GM12801 (cell line): ENCODE data around the gene KCNH2.

Experiments used
- TF ChIP-seq, protein P1 (sequence below): IDR thresholded peaks from one replicate; pipeline ENCODE4 v1.5.1; 2011; ENCODE audit warnings: control low read depth; ENCODE audit not compliant: insufficient read length; ENCODE audit errors: extremely low read depth

KCNH2 gene, protein sequence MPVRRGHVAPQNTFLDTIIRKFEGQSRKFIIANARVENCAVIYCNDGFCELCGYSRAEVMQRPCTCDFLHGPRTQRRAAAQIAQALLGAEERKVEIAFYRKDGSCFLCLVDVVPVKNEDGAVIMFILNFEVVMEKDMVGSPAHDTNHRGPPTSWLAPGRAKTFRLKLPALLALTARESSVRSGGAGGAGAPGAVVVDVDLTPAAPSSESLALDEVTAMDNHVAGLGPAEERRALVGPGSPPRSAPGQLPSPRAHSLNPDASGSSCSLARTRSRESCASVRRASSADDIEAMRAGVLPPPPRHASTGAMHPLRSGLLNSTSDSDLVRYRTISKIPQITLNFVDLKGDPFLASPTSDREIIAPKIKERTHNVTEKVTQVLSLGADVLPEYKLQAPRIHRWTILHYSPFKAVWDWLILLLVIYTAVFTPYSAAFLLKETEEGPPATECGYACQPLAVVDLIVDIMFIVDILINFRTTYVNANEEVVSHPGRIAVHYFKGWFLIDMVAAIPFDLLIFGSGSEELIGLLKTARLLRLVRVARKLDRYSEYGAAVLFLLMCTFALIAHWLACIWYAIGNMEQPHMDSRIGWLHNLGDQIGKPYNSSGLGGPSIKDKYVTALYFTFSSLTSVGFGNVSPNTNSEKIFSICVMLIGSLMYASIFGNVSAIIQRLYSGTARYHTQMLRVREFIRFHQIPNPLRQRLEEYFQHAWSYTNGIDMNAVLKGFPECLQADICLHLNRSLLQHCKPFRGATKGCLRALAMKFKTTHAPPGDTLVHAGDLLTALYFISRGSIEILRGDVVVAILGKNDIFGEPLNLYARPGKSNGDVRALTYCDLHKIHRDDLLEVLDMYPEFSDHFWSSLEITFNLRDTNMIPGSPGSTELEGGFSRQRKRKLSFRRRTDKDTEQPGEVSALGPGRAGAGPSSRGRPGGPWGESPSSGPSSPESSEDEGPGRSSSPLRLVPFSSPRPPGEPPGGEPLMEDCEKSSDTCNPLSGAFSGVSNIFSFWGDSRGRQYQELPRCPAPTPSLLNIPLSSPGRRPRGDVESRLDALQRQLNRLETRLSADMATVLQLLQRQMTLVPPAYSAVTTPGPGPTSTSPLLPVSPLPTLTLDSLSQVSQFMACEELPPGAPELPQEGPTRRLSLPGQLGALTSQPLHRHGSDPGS

DNA sequence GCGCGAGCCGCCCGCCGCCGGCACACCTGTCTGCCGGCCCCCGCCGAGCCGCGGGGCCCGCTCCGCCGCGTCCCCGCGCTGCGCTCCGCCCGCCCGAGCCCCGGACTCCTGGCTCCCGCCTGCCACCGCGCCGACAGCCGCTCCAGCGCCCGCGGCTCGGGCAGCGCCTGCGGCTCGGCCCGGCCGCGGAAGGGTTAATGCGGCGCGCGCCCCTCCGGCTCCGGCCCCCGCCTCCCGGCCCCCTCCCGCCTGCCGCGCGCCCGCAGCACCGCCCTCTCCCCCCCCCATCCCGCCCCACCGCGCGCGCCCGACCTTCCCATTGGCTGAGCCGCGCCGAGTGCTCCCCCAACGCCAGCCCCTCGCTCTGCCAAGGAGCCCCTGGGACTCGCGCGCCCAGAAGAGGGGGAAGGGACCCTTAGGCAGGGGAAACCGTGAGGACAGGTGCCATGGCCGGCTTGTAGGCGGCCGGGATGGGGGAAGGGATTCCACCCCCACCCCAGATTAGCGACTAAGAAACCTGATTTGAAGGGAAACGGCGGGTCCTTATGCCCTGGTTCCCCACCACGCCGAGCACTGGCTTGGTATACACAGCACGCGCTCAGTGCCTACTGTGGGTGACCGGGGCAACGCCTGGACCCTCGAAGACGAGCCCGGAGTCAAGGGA, at the start of gene KCNH2:
TSS of gene KCNH2 (minus strand) at position 196 of the 664 bp plus-strand sequence. CDS start 408 bp downstream, outside the sequence.
- TF ChIP-seq, protein P1, sequence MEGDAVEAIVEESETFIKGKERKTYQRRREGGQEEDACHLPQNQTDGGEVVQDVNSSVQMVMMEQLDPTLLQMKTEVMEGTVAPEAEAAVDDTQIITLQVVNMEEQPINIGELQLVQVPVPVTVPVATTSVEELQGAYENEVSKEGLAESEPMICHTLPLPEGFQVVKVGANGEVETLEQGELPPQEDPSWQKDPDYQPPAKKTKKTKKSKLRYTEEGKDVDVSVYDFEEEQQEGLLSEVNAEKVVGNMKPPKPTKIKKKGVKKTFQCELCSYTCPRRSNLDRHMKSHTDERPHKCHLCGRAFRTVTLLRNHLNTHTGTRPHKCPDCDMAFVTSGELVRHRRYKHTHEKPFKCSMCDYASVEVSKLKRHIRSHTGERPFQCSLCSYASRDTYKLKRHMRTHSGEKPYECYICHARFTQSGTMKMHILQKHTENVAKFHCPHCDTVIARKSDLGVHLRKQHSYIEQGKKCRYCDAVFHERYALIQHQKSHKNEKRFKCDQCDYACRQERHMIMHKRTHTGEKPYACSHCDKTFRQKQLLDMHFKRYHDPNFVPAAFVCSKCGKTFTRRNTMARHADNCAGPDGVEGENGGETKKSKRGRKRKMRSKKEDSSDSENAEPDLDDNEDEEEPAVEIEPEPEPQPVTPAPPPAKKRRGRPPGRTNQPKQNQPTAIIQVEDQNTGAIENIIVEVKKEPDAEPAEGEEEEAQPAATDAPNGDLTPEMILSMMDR, result no peak

DNA sequence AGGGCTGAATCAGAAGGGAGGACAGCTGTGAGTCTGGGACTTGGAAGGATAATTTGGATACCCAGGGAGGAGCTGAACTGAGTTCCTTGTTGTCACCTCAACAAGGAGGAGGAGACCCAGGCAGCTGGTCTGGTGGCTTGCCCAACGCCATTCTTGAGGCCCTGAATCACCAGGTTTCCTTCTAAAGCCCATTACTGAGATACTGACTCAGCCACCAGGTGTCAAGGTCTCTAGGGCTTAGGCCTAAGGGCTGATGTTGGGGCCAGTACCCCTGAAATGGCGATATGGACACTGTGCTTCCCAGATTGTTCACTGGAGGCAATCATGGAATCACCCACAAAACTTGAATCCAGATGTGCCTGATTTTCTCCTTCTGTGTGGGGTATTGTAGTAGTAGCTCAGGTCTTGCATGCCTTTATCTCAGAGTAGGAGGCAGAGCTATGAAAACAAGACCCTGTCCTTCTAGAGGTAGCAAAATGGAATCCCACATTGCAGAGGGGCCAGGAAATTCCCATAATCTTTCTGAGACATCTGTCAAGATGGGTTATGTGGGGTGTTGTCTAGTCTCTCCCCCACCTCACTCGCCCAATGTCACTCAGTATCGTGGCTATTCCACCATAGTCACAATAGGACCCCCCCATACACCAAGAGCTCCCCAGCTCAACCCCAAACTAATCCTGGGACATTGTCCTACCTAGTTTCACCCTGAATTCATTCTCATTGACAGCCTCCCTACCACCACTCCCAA, 48.0 kb upstream of the KCNH2 start:
- TF ChIP-seq, protein P1, result no peak

DNA sequence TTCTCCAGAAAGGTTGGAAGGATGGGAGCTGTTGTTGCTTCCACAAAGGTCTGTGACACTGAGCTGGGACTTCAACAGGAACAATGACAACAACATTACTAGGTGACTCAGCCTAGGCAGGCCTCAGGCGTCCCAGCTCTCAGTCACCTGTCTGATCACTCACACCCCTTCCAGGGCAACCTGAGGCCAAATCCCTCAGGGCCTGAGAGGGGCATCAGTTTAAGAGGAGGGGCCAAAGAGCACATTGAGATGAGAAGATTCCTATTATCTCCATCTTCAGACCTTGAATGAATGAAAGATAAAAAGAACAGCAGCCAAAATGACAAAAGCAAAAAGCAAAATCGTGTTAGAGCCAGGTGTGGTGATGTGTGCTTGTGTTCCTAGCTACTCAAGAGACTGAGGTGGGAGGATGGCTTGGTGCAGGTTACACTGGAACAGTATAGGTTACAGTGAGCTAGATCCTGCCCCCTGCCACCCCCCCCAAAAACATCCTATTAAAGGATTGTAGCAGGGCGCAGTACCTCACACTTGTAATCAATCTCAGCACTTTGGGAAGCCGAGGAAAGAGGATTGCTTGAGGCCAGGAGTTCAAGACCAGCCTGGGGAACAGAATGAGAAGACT, 46.4 kb upstream of the KCNH2 start, which contains the start of gene ATG9B:
TSS of gene ATG9B (minus strand) at position 60 of the 622 bp plus-strand sequence. CDS start 71 bp downstream, outside the sequence.
- TF ChIP-seq, protein P1, result no peak

DNA sequence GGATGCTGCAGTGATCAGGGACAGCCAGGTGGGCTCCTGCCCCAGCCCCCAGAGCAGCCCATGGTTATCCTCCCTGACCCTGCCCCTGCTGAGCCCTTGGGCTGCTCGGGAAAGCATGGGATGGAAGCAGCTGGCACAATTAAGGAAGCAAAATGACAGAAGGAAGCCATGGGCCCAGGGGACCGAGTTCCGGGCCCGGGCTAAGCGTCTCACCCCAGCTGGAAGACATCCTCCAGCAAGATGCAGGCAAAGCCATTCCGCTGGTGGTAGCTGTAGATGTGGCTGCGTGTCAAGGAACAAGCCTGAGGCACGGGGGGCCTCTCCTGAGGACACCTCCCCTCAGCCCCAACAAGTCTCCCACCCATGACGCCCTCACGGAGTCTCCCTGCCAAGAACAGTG, 45.1 kb upstream of the KCNH2 start:
- TF ChIP-seq, protein P1, result no peak

DNA sequence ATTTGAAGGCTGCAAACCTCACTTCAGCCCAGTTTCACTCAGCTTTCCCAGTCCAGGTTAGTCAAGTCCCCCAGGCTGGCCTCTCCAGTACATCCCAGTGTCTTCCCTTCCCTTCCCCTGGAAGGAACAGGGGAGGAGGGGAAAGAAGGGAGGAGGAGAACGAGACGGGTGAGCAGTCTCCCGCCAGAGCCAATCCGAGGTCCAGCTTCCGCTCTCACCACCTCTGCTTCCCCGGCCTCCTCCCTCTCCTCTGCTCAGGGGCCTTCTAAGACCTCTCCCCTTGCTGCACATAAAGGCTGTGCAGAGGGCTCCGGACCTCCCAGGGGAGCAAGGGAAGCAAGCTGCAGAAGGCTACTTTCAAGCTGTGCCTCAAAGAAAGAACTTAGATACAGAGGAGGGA, 42.1 kb upstream of the KCNH2 start:
- TF ChIP-seq, protein P1, result no peak

DNA sequence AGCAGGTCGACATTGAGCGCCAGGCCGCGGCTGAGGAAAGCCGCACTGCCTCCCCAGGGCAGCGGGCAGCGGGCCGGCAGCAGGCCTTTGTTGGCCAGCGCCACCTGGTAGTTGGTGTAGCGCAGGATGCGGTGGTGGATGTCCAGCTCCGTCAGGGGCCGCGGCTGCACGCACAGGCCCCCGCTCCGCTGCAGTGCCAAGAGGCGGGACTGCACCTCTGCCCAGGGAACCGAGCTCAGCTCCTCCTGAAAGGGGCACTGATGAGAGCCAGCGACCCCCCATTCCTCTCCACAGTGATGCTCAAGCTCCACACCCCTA, 41.0 kb upstream of the KCNH2 start:
- TF ChIP-seq, protein P1, result no peak
